Measurements from ENCODE around the gene ATXN10.

Gene ATXN10

DNA sequence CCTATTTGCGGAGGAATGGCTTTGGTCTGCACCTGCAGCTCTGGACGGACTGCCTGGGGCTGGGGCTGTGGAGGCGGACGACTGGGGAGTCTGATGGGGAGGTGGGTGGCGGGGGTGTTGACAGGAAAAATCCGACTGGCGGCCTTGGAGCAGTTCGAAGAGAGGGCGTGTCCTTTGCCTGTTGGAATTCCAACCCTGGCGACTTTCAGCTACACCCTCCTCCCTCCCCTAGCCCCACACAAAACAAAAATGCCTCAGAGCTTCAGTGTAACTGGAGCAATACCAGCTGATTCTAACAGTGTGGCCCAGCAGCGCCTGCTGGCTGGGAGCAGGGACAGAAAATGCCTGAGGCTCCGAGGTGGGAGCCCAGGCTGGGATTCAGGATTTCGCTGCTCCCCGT, 85.4 kb downstream of the ATXN10 start:
- POLR2A ChIA-PET = no interaction called here

DNA sequence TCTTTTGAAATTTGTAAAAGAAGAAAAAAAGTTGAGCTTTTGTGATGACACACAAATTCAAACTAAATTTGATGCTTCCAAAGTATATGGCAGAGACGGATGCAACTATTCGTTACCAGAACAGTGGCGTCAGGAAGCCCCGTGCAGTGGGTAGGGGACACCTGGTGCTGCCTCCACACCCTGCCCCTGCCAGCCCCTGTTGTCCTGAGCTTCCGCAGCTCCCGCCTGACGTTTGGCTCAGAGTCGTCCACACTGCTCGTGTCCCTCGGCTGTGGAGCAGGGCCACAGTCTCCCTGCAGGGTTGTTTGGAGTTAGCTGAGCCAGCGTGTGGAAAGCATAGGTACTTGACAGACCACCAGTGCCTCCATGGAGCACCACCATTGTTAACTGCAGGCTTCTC, 86.3 kb downstream of the ATXN10 start:
- DNase-seq (ENCODE audit: extremely low spot score) = no peak
- CTCF ChIA-PET = interaction anchor here (1.0 to 3.7 kb wide), 3 partner anchors 9 to 20 kb away, joined by 3 to 18 read pairs (median 3); no protein-coding TSS in a partner anchor
- TF ChIP-seq CTCF (IDR thresholded peaks at IDR 0.05; ENCODE audit: control extremely low read depth, extremely low read depth, low read depth, missing control alignments) = no peak
- POLR2A ChIA-PET = no interaction called here

More for the DNA sequence above, 85.4 kb downstream of the ATXN10 start:
- no peak for TF ChIP-seq CTCF (IDR thresholded peaks at IDR 0.05; ENCODE audit: control extremely low read depth, extremely low read depth, low read depth, missing control alignments)
- no peak for DNase-seq (ENCODE audit: extremely low spot score)
- CTCF ChIA-PET = interaction anchor here (0.8 kb wide), 1 partner anchor 17 kb away, joined by 3 read pairs; no protein-coding TSS in a partner anchor

DNA sequence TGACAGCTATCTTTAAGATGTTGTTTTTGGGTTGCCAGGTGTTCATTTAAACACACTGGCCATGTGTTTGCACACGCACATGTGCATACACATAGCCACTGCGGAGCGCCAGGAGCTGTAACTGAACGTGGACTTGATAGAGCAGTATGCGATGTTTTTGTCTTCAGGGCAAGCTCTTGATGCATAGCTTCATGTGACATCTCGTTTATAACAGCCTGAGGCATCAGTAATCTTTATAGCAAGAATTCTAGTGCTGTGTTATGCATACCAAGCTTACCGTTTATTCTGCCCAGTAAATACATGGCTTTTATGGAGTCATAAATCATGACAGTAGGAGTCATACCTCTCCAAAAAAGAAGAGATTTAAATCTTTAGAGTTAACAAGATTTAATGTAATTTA, 87.0 kb downstream of the ATXN10 start:
- DNase-seq (ENCODE audit: extremely low spot score) = no peak
- CTCF ChIA-PET = interaction anchor here (1.0 to 3.7 kb wide), 5 partner anchors 9 to 79 kb away, joined by 3 to 18 read pairs (median 3); no protein-coding TSS in a partner anchor
- POLR2A ChIA-PET = no interaction called here

GRCh38 chr22:45760682-45761081, 89.0 kb downstream of the ATXN10 start:
- TF ChIP-seq CTCF (IDR thresholded peaks at IDR 0.05; ENCODE audit: control extremely low read depth, extremely low read depth, low read depth, missing control alignments) = no peak
- ChIA-PET CTCF (interaction anchor here (0.8 to 3.7 kb wide), 5 partner anchors 9 to 246 kb away, joined by 3 to 18 read pairs (median 4); no protein-coding TSS in a partner anchor), POLR2A (no interaction called here)
- DNase-seq (ENCODE audit: extremely low spot score) = no peak

More for the DNA sequence above, 87.0 kb downstream of the ATXN10 start:
- TF ChIP-seq CTCF (IDR thresholded peaks at IDR 0.05; ENCODE audit: control extremely low read depth, extremely low read depth, low read depth, missing control alignments) = no peak

- POLR2A ChIA-PET = no interaction called here
- TF ChIP-seq CTCF (IDR thresholded peaks at IDR 0.05; ENCODE audit: control extremely low read depth, extremely low read depth, low read depth, missing control alignments) = no peak
- CTCF ChIA-PET = no interaction called here
- DNase-seq (ENCODE audit: extremely low spot score) = no peak
Measured at GRCh38 chr22:45762545-45763235, 91.1 kb downstream of the ATXN10 start.

- CTCF ChIA-PET = no interaction called here
- TF ChIP-seq CTCF (IDR thresholded peaks at IDR 0.05; ENCODE audit: control extremely low read depth, extremely low read depth, low read depth, missing control alignments) = no peak
- POLR2A ChIA-PET = no interaction called here
- DNase-seq (ENCODE audit: extremely low spot score) = no peak
Measured at GRCh38 chr22:45763236-45763624, 91.6 kb downstream of the ATXN10 start.

All from GM10248 (cell line).